Measurements from ENCODE around the gene OOEP. TPM values are rescaled to one million over a fixed set of nuclear protein-coding genes. Genes with fewer than 3 reads are reported as not detected.

OOEP gene
- total and polyA plus RNA-seq, 5 donors from 2014 or later = 0.23 to 1.1 (median 0.51) TPM

DNA sequence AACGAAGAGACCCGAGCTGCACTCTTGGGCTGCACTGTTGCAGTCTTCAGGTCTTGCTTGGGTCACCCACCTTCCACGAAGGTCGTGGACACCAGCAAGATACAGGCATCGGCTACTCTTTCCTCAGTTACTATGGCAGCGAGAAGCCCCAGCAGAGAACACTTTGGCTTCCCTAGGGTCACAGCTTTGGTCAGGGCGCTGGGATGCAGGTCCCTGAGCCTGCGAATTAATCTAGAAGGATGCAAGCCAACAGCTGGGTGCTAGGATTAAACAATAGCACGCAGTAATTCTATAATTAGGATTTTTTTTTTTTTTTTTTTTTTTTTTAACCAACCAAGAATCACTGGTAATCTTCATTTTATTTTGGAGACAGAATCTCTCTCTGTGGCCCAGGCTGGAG lies 5.1 kb downstream of the OOEP start:
- Histone ChIP-seq H3K36me3 (ENCODE audit: control insufficient read depth, insufficient read depth, low read length) (no peaks in the 10 kb centered on the region), H3K9me3 (ENCODE audit: control insufficient read depth in 2 of 2, low read length in 2 of 2) (no peaks in the 10 kb centered on the region), H3K27me3 (ENCODE audit: control insufficient read depth, insufficient read depth, low read length) (no peaks in the 10 kb centered on the region), H3K27ac (ENCODE audit: insufficient read depth, low read length, poor library complexity, severe bottlenecking) (no peak overlapping the region), H3K4me1 (ENCODE audit: control insufficient read depth, insufficient read depth, low read length, poor library complexity, severe bottlenecking) (no peaks in the 10 kb centered on the region), H3K4me3 (ENCODE audit: low read depth, low read length) (no peak overlapping the region)
- Mint-ChIP-seq H3K36me3 (peaks cover 6% of the 10 kb centered on the region), H3K27ac (no peak overlapping the region), H3K4me3 (no peak overlapping the region), H3K4me1 (peaks cover 0 to 5% (median 0%) of the 10 kb centered on the region in 4 donors), H3K27me3 (peaks cover 23% of the 10 kb centered on the region), H3K9me3 (no peaks in the 10 kb centered on the region)
- DNase-seq (no peak), ATAC-seq (ENCODE audit: low read depth in 2 of 2) (no peak)

DNA sequence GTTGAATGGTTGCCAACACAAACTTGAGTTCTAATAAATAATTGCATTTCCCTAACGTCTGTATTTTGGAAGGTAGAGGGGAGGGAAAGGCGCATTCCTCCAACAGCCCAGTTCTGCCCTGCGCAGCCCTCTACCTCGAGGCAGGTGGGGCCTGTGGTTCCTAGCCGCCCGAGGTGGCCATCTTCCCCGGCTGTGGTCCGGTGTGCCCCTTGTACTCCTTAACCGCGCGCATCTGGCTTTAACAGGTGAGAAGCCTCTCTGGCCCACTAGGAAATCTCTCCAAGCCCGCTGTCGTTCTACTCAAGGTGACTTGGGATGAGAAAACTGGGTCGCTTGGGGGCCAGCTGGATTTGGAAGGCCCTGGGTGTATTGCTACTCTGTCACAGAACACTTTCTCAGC lies 5.6 kb downstream of the OOEP start:
- DNase-seq = no peak
- Histone ChIP-seq H3K4me1 (ENCODE audit: control insufficient read depth, insufficient read depth, low read length, poor library complexity, severe bottlenecking) (no peaks in the 10 kb centered on the region), H3K9me3 (ENCODE audit: control insufficient read depth in 2 of 2, low read length in 2 of 2) (no peaks in the 10 kb centered on the region), H3K4me3 (ENCODE audit: low read depth, low read length) (no peak overlapping the region), H3K36me3 (ENCODE audit: control insufficient read depth, insufficient read depth, low read length) (no peaks in the 10 kb centered on the region), H3K27me3 (ENCODE audit: control insufficient read depth, insufficient read depth, low read length) (no peaks in the 10 kb centered on the region), H3K27ac (ENCODE audit: insufficient read depth, low read length, poor library complexity, severe bottlenecking) (no peak overlapping the region)
- H3K27ac Mint-ChIP-seq = no peak overlapping the region
- peaks cover 19% of the 10 kb centered on the region for H3K27me3 Mint-ChIP-seq
- peaks cover 0 to 5% (median 0%) of the 10 kb centered on the region in 4 donors for H3K4me1 Mint-ChIP-seq
- no peak for ATAC-seq (ENCODE audit: low read depth in 2 of 2)
- H3K9me3 Mint-ChIP-seq = no peaks in the 10 kb centered on the region
- peaks cover 6% of the 10 kb centered on the region for H3K36me3 Mint-ChIP-seq
- no peak overlapping the region for H3K4me3 Mint-ChIP-seq

DNA sequence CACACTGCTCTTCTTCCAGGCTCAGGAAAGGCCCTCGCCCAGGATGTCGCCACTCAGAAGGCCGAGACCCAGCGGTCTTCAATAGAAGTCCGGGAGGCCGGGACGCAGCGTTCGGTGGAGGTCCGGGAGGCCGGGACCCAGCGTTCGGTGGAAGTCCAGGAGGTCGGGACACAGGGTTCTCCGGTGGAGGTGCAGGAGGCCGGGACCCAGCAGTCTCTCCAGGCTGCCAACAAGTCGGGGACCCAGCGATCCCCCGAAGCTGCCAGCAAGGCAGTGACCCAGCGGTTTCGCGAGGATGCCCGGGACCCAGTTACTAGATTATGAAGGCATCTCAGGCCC lies 6.2 kb downstream of the OOEP start:
- no peak for ATAC-seq (ENCODE audit: low read depth in 2 of 2)
- Histone ChIP-seq H3K4me1 (ENCODE audit: control insufficient read depth, insufficient read depth, low read length, poor library complexity, severe bottlenecking) (no peaks in the 10 kb centered on the region), H3K4me3 (ENCODE audit: low read depth, low read length) (no peak overlapping the region), H3K27me3 (ENCODE audit: control insufficient read depth, insufficient read depth, low read length) (no peaks in the 10 kb centered on the region), H3K36me3 (ENCODE audit: control insufficient read depth, insufficient read depth, low read length) (no peaks in the 10 kb centered on the region), H3K9me3 (ENCODE audit: control insufficient read depth in 2 of 2, low read length in 2 of 2) (no peaks in the 10 kb centered on the region), H3K27ac (ENCODE audit: insufficient read depth, low read length, poor library complexity, severe bottlenecking) (no peak overlapping the region)
- Mint-ChIP-seq H3K4me1 (peaks cover 0 to 4% (median 0%) of the 10 kb centered on the region in 4 donors), H3K36me3 (peaks cover 2% of the 10 kb centered on the region), H3K4me3 (no peak overlapping the region), H3K9me3 (no peaks in the 10 kb centered on the region), H3K27ac (no peak overlapping the region), H3K27me3 (peaks cover 16% of the 10 kb centered on the region)
- DNase-seq = no peak

DNA sequence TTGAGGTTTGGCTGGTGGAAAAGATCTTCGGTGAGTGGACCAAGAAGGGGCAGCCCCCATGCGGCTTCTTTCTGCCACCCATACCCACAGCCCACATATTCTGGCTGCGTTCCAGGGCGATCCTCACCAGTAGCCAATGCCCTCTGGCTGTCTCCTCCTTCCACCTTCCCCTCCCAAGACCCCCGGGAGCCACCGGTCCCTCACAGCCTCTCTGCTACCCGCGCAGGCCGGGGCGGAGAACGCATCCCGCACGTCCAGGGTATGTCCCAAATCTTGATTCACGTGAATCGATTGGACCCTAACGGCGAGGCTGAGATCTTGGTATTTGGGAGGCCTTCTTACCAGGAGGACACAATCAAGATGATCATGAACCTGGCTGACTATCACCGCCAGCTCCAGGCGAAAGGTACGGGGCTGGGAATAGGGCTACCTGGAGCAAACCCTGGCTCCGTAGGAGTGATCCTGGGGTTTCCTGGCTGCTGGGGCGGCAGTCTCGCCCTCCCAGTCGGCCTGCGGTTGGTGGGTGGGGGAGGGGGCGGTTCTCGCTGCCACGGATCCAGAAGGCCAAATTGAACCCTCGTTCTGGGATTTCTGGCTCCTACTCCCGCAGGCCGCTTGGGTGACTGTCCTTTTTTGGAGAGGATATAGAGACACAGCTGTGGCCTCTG lies 6.7 kb downstream of the OOEP start:
- no peaks in the 10 kb centered on the region for H3K4me1 Mint-ChIP-seq
- Histone ChIP-seq H3K36me3 (ENCODE audit: control insufficient read depth, insufficient read depth, low read length) (no peaks in the 10 kb centered on the region), H3K27ac (ENCODE audit: insufficient read depth, low read length, poor library complexity, severe bottlenecking) (no peak overlapping the region), H3K4me3 (ENCODE audit: low read depth, low read length) (no peak overlapping the region), H3K9me3 (ENCODE audit: control insufficient read depth in 2 of 2, low read length in 2 of 2) (no peaks in the 10 kb centered on the region), H3K4me1 (ENCODE audit: control insufficient read depth, insufficient read depth, low read length, poor library complexity, severe bottlenecking) (no peaks in the 10 kb centered on the region), H3K27me3 (ENCODE audit: control insufficient read depth, insufficient read depth, low read length) (no peaks in the 10 kb centered on the region)
- no peaks in the 10 kb centered on the region for H3K9me3 Mint-ChIP-seq
- no peak overlapping the region for H3K27ac Mint-ChIP-seq
- ATAC-seq (ENCODE audit: low read depth in 2 of 2) (no peak), DNase-seq (no peak)
- peaks cover 16% of the 10 kb centered on the region for H3K27me3 Mint-ChIP-seq
- no peak overlapping the region for H3K4me3 Mint-ChIP-seq
- no peaks in the 10 kb centered on the region for H3K36me3 Mint-ChIP-seq

DNA sequence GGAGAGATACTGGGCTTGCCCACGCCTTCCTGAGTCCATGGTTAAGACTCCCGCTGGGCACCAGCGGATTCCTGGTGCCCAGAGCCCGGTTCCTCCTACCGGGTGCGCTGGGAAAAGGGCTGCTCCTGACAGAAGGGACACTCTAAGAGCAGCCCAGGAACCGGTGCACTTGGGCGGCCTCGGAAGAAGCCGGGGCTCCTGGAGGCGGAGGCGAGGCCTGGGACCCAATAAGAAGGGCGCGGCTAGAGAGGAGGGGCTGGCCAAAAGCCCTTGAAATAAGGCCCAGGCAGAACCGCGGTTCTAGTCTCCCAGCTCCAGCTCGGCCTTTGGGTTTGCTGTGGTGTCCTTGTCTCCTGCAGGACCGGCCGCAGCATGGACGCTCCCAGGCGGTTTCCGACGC lies 7.3 kb downstream of the OOEP start, which contains the start of gene KHDC3L:
Gene KHDC3L, plus strand, starts transcription at position 301 of the 400 bp plus-strand sequence. Its CDS starts 72 bp downstream, at position 373.
- no peaks in the 10 kb centered on the region for H3K27me3 ChIP-seq (ENCODE audit: control insufficient read depth, insufficient read depth, low read length)
- ATAC-seq (ENCODE audit: low read depth in 2 of 2) (no peak), DNase-seq (no peak)
- Mint-ChIP-seq H3K4me3 (no peak within 1 kb of the TSS), H3K4me1 (no peaks in the 10 kb centered on the region), H3K27me3 (peaks cover 16% of the 10 kb centered on the region), H3K27ac (no peak within 1 kb of the TSS), H3K36me3 (no peaks in the 10 kb centered on the region), H3K9me3 (no peaks in the 10 kb centered on the region)
- H3K4me3 ChIP-seq (ENCODE audit: low read depth, low read length) = no peak within 1 kb of the TSS
- H3K36me3 ChIP-seq (ENCODE audit: control insufficient read depth, insufficient read depth, low read length) = no peaks in the 10 kb centered on the region
- H3K9me3 ChIP-seq (ENCODE audit: control insufficient read depth in 2 of 2, low read length in 2 of 2) = no peaks in the 10 kb centered on the region
- H3K4me1 ChIP-seq (ENCODE audit: control insufficient read depth, insufficient read depth, low read length, poor library complexity, severe bottlenecking) = no peaks in the 10 kb centered on the region
- no peak within 1 kb of the TSS for H3K27ac ChIP-seq (ENCODE audit: insufficient read depth, low read length, poor library complexity, severe bottlenecking)

DNA sequence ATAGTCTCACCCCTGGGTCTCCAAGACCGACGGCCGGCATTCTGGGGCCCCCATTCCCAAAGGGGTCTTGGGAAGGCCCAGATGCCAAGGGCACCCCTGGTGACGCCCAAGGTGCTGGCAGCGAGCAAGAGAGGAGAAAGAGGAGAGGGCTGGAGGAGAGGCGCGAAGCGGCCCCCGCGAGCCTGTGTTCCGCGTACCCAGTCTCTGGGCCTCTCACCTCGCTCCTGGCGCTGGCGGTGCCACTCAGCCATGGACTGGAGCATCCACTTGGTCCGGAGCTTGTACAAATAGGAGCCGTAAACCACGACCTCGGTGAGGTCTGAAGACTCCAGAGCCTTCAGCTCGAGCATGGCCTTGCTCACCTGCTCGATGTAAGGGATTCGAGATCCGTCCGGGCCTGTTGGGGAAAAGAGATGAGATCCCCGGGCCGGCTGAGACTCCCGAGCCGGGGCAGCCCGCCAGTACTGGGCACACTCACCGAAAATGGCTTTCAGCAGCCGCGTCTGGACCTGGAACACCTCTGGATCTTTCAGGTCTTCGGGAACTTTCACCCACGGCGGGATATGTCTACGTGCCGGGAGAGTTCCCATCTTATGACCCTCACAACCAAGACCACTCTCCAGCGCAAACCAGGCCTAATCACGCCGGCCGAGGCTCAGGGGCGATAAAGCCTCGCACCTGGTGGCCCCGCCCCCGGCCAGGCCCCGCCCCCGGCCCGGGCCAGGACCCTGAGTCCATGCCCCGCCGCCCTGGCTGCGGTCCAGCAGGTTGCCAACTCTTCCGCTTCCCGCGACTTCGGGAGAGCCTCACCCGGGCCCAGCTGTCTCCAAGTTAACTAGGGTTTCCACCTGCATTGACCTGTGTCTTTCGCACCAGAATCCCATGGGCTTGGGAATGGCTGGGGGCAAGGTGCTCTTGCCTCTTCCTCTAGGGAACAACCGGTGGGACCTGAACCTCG lies 15.8 kb downstream of the OOEP start, which contains the start of gene DPPA5:
Gene DPPA5, minus strand, starts transcription at position 641 of the 958 bp plus-strand sequence. Its CDS starts 51 bp downstream, at position 590.
- DNase-seq (no peak), ATAC-seq (ENCODE audit: low read depth in 2 of 2) (no peak)
- H3K4me3 ChIP-seq (ENCODE audit: low read depth, low read length) = no peak within 1 kb of the TSS
- H3K4me3 Mint-ChIP-seq = no peak within 1 kb of the TSS
- H3K9me3 ChIP-seq (ENCODE audit: control insufficient read depth in 2 of 2, low read length in 2 of 2) = no peaks in the 10 kb centered on the region
- no peaks in the 10 kb centered on the region for H3K36me3 ChIP-seq (ENCODE audit: control insufficient read depth, insufficient read depth, low read length)
- H3K27me3 ChIP-seq (ENCODE audit: control insufficient read depth, insufficient read depth, low read length) = peaks cover 8% of the 10 kb centered on the region
- H3K27me3 Mint-ChIP-seq = peaks cover 44% of the 10 kb centered on the region
- no peaks in the 10 kb centered on the region for H3K9me3 Mint-ChIP-seq
- no peaks in the 10 kb centered on the region for H3K36me3 Mint-ChIP-seq
- no peak within 1 kb of the TSS for H3K27ac ChIP-seq (ENCODE audit: insufficient read depth, low read length, poor library complexity, severe bottlenecking)
- no peaks in the 10 kb centered on the region for H3K4me1 ChIP-seq (ENCODE audit: control insufficient read depth, insufficient read depth, low read length, poor library complexity, severe bottlenecking)
- no peak within 1 kb of the TSS for H3K27ac Mint-ChIP-seq
- no peaks in the 10 kb centered on the region for H3K4me1 Mint-ChIP-seq

DNA sequence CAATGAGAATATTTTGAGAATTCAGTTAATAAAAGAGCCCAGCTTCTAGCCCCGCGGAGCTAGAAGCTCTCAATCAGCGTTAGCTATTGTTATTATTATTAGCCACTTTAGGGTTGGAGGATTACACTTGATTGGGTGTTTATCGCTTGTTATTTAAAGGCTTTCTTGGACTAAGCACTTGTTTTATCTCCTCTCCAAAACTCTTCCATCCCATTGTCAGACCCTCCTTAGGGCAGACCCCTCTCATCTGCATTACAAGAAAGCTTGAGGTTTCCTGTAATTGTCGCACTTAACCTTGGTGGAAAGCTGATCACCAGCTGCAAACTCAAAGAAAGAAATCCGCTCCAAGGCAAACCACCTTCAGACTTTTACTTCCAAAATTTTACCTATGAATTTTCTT lies 20.4 kb downstream of the OOEP start:
- DNase-seq = no peak
- Histone ChIP-seq H3K9me3 (ENCODE audit: control insufficient read depth in 2 of 2, low read length in 2 of 2) (no peaks in the 10 kb centered on the region), H3K36me3 (ENCODE audit: control insufficient read depth, insufficient read depth, low read length) (no peaks in the 10 kb centered on the region), H3K27me3 (ENCODE audit: control insufficient read depth, insufficient read depth, low read length) (peaks cover 16% of the 10 kb centered on the region), H3K4me3 (ENCODE audit: low read depth, low read length) (no peak overlapping the region), H3K4me1 (ENCODE audit: control insufficient read depth, insufficient read depth, low read length, poor library complexity, severe bottlenecking) (no peaks in the 10 kb centered on the region), H3K27ac (ENCODE audit: insufficient read depth, low read length, poor library complexity, severe bottlenecking) (no peak overlapping the region)
- Mint-ChIP-seq H3K27ac (no peak overlapping the region), H3K9me3 (peaks cover 0 to 4% (median 0%) of the 10 kb centered on the region in 7 donors), H3K27me3 (peaks cover 66% of the 10 kb centered on the region), H3K36me3 (no peaks in the 10 kb centered on the region), H3K4me3 (no peak overlapping the region), H3K4me1 (no peaks in the 10 kb centered on the region)
- no peak for ATAC-seq (ENCODE audit: low read depth in 2 of 2)
